Inferior parietal cortex (tissue), 1 donor: Measurements from ENCODE around the gene HSPB9.

ENCODE experiments used
- DNase-seq: peaks from one replicate; pipeline ENCODE4 v3.0.0-alpha.2; 2016; ENCODE audit errors: extremely low spot score

Gene HSPB9

GRCh38 chr17:42122371-42123303 is at the start of gene HSPB9:
Gene HSPB9 (plus strand): TSS chr17:42122804. CDS start chr17:42122851, 47 bp downstream.
- DNase-seq, result no peak

DNA sequence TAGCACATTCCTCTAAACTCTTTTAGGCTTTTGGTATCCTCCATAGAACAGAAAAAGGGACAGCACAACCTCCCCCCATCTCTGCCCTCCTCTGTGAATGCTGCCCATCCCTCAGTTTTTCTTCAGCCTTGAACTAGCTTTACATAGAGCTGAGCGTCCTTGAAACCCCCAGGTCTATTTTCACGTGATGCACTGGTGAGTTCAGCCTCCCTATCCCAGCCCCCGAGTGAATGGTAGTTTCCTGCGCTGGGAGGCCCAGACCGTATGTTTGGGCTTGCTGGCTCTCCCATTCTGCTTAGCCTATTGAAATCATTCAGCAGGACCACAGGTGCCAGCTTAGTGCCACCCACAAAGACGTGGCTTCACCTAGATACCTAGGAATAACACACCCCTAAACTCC is 46.8 kb upstream of the HSPB9 start:
- no peak for DNase-seq

DNA sequence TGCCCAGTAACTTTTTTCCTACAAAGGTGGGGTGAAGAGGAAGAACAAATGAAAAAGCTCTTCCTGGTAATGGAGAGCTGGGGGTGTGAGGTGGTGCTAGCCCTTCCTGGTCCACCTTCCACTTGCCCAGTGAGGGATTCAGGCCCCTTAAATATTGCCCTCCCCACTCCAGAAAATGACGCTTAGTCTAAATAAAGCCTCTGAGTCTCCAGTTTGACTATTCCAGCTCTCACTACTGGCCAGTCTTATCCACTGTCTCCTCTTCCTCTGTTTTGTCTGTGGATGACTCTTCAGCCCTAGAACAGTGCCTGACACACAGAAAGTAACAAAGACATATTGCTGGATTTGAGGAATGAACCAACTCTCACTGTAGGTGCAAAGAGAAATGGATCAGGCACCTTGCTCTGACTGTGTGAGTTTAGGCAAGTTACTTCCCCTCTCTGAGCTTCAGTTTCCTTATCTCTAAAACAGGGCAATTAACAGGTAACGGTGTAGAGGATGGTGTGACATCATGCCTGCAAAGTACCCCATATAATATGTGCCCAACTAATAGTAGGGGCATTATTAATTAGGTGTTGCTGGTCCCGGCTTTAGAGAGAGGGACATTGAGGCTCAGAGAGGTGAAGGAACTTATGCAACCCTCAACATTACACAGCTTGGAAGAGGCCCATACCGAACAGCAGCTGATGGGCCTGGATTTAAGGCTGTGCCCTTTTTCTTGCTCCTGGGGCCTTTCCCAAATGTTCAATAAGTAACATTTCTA is 45.6 kb upstream of the HSPB9 start:
- no peak for DNase-seq

- DNase-seq, result no peak
Observed at GRCh38 chr17:42077755-42078154, 44.8 kb upstream of the HSPB9 start.

DNA sequence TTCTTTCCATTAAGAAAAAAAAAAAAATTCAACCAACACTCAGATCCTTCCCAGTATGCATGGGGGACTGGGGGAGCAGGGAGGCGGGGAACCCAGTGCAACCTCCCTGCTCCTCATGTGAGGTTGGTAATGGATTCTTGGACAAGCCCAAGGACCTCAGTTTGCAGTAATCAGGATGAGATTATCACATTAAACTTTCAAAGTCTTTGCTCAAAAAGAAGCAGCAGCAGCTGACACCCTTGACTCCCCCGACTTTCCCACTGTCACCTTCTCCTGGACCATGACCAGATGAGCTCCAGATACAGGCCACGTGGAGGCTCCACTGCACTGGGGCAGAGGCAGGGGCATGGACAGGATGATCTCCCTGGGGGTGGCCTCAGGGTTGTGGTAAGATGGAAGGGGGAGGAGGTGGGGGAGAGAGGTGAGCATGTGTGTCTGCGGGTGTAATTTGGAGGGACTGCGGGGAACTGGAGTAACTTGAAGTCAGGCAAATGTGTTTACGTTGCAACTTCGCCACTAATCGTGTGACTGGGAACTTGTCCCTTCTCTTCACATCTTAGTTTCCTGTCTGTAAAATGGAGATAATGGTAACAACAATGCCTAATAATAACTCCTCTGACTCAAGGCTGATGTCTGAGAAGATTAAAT is 44.1 kb upstream of the HSPB9 start:
- no peak for DNase-seq

- no peak for DNase-seq
Observed at GRCh38 chr17:42079541-42079940, 43.1 kb upstream of the HSPB9 start.

GRCh38 chr17:42081516-42082129 is 41.0 kb upstream of the HSPB9 start:
- no peak for DNase-seq

DNA sequence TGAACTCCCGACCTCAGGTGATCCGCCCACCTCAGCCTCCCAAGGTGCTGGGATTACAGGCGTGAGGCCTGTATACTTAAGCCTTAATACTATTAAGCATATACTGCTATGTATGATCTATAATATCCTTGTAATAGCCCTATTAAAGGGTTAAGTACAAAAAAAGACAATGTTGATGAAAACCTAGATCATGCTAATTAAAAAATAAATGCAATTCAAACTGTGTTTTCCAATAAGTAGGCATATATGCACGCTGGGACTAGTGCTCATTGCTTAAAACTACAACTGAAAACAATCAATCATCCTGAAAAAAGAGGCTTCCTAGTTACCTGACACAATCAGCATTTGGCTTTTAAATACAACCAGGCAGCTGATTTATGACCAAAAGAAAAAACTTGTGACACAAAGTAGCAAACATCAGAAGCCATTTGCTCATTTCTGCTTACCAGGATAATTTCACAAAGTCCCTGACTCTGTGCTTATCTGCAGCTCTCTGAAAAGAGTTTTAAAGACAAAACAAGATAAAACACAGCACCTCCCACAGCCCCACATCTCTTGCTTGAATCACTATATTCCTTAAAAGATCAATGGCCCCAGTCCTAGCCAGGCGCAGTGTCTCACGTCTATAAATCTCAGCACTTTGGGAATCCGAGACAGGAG is 35.4 kb upstream of the HSPB9 start:
- no peak for DNase-seq

DNA sequence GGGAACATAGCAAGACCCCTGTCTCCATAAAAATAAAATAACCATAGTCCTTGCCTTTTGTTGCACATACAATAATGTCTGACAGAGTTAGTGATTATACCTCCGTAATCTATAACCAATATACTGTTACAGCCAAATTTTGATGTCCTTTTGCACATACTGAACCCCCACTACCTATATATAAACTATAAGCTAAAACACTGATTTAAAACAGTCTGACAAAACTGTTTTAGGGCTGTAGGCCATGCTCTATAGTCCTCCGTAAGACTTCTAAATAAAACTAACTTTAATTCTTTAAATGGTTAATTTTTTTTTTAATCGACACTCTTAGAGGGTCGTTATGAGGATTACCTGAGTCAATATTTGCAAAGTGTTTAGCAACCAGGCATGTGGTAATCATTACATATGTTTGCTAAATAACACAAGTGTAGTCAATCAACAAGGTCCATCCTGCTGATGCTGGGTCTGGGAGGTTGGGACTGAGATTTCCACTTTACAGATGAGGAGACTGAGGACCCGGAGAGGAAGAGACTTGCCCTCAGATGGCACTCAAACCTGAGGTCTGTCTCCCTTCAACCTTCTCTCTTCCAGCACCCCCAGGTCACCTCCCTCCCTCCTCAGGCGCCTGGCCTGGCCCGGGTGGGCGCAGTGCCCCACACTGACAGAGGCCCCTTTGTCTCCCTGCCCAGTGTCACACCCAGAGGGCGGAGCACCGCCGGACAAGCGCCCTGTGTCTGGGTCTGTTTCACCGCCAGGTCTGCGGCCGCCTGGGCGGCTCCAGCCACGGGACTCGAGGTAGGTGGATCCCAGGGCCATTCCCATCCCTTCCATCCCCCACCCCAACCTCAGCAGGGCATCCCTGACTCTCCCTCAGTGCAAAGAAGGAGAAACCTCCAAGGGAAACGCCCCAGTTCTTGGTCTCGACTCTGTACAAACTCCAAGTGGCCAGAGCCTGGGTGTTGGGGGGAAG is 34.6 kb upstream of the HSPB9 start:
- no peak for DNase-seq

DNA sequence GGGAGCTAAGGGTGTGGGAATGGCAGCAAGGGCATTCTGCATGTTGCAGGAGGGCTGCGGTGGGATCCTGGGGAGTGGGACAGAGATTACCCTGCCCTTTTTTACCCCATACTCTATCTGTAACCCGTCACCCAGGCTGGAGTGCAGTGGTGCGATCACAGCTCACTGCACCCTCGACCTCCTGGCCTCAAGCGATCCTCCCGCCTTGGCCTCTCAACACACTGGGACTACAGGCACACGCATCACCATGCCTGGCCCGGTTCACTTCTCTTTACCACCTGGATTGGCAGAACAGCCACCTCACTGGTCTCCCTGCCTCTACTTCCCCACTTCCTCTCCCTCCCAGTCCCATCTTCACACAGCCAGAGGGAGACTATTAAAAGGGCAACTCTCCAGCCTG is 33.9 kb upstream of the HSPB9 start:
- no peak for DNase-seq

DNA sequence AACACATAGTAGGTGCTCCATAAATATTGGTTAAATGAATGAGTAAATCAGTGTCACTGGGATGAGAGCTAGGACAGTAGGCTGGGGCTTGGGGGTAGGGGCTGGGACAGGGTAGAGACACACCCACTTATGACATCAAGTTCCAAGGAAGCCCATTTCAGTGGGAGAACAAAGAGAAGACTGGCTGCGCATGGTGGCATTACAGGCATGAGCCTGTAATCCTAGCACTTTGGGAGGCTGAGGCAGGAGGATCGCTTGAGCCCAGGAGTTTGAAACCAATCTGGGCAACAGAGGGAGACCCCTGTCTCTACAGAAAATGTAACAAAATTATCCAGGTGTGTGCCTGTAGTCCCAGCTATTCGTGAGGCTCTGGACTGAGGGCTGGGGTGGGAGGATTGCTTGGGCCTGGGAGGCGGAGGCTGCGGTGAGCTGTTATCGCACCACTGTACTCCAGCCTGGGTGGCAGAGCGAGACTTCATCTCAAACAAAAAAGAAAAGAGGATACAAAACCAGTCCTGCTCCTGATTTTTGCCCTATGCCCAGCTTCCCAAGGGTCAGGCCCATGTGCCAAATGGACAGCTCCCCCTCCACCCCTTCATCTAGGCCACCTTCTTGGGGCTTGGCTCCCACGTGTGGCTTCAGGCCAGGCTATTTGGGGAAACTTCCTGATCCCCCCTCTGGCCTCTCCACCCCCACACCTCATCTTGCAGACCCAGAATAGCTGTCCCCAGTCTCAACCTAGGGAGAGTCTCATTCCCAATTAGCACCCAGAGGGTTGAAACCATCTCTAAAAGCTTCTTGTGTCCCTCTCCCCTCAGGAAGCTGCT is 31.4 kb upstream of the HSPB9 start:
- DNase-seq, result no peak

DNA sequence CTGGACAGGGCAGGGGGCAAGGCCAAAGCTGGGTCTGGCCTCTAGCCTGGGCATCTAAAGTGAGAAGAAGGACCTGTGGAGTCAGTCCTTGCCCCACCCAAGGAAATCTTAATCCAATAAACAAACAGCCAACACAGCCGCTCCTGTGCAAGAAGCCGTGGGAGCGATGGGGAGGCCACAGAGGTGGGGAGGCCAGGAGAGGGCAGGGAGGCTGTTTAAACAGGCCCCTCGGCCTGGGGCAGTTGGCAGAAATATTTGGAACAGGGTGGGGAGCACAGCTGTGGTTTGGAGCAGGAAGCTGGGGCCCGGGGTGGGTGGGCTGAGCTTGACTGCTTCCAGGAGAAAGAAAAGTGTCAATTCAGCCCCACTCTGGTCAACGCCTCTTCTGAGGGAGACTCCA is 29.7 kb upstream of the HSPB9 start:
- DNase-seq, result no peak

- no peak for DNase-seq
Observed at GRCh38 chr17:42094375-42095069, 28.1 kb upstream of the HSPB9 start.

GRCh38 chr17:42096360-42097111 is 26.1 kb upstream of the HSPB9 start:
- no peak for DNase-seq

DNA sequence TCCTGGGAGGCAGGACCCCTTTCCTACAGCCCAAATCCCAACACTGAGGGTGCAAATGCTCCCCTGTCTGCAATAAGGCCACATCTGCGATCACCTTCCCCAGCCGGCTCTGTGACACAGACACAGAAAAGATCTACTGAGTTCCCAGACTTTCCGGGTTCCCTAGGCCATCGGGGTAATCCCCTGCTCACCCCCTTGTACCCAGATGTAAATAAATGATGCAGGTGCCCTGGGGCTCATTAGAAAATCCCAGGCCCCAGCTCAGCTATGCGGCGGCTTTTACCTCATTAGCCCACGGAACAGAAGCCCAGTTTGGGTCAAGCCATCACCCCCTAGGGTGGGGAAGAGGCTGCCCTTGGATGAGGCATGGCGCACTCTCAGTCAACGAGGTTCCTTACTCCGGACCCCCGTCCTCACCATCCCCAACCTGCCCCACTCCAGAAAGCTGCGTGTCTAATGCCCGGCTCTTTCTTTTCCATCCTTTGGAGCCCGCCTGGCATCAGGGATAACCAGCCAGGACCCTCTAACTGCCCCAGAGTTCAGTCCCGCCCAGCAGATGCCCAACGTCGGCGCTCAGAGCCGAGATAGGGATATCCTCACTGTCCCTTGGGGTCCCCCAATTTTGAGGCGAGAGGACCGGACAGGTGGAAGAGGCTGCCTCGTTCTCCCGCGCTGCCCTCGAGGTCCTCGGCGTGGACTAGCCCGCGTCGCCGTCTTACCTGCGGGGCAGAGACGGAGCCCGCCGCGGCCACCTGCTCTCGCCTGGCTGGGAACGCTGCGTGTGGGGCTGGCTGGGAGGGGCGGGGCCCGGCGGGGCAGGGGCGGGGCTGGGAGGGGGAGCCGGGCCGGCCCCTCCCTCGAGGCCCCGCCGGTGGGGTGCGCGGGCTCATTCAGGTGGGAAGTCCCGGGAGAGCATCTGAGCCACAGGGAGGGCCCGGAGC is 24.6 kb upstream of the HSPB9 start, which contains the start of gene ZNF385C:
Gene ZNF385C, minus strand, starts transcription at position 783 of the 941 bp plus-strand sequence. CDS start 35,417 bp downstream, outside the sequence.
- no peak for DNase-seq

DNA sequence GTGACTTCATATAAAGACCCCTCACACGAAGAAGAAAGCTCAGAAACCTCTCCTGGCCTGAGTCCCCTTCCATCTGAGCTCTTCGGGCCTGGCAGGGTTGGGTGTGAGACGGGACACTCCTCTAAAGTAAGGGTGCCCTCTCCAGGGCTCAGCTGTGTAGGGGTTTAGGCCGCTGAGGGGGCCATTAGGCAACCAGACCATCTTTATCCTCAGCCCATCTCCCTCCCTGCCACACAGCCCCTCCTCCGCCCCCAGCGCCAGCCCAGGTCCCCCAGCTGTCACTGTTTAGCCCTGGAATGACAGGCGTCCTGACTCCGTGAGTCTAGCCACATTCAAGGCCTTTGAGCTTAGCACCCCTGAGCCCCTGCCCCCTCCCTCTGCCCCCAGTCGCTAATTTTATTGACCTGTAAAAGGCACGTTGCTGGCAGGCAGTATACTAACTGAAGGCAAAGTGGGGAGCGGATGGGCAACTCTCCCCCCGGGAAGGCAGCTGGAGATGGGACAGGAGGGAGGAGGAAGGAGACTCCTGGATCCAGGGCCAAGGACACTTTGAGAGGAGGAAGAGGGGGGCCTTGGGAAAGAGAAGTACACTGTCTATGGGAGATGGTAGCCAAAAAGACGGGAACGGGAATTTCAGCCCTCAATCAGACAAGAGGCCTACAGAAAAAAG is 23.7 kb upstream of the HSPB9 start:
- DNase-seq, result no peak
